ENCODE data around the gene ESR2.

- peak; percentile 88 to 95 for TF ChIP-seq CTCF (IDR thresholded peaks at IDR 0.05; ENCODE audit: extremely low read depth in 1 of 2, insufficient read depth in 1 of 2, low read depth in 1 of 2, low read length in 2 of 2)
- TF ChIP-seq EZH2 (IDR thresholded peaks at IDR 0.05; ENCODE audit: borderline replicate concordance, low read depth, low read length, severe bottlenecking), result no peak
- TF ChIP-seq POLR2A (IDR thresholded peaks at IDR 0.05; ENCODE audit: low read depth, low read length), result no peak
- TF ChIP-seq POLR2AphosphoS5 (IDR thresholded peaks at IDR 0.05; ENCODE audit: insufficient read depth, low read depth, low read length), result no peak
Measured at GRCh38 chr14:64294672-64295413, 672 bp upstream of the ESR2 start.
